Ascending aorta (tissue), 2 donors: ENCODE measurements around the gene ZNF566. TPM values are rescaled to one million over a fixed set of nuclear protein-coding genes. Genes with fewer than 3 reads are reported as not detected.

ENCODE experiments used
- DNase-seq, 2 donors: peaks; one replicate each; pipeline ENCODE4 v3.0.0-alpha.2; 2019; ENCODE audit warnings: low spot score in 2 of 2
- H3K27ac ChIP-seq, 2 donors: fragments of 200-600 bp; sonication (generic); one replicate each; pipeline ENCODE4 v1.5.1; 2016 to 2017; ENCODE audit warnings: mild to moderate bottlenecking in 1 of 2
- H3K27me3 ChIP-seq: fragments of 200-600 bp; sonication (generic); one replicate; pipeline ENCODE4 v1.5.1; 2017
- H3K36me3 ChIP-seq, 2 donors: fragments of 200-600 bp; sonication (generic); one replicate each; pipeline ENCODE4 v1.5.1; 2016
- H3K4me1 ChIP-seq, 2 donors: fragments of 200-600 bp; sonication (generic); one replicate each; pipeline ENCODE4 v1.5.1; 2016 to 2017; ENCODE audit warnings: mild to moderate bottlenecking in 1 of 2
- H3K4me3 ChIP-seq, 2 donors: fragments of 200-600 bp; sonication (generic); one replicate each; pipeline ENCODE4 v1.5.1; 2016 to 2017; ENCODE audit warnings: mild to moderate bottlenecking in 1 of 2
- H3K9me3 ChIP-seq, 2 donors: fragments of 200-600 bp; sonication (generic); one replicate each; pipeline ENCODE4 v1.5.1; 2016
- CTCF ChIP-seq, 3 experiments: fragments of 200-600 bp in 2 of 3; fragments of 450-650 bp in 1 of 3; sonication (generic) in 2 of 3; IDR thresholded peaks; one replicate each; pipeline ENCODE4 v1.5.1; 2016 to 2019; ENCODE audit warnings: antibody characterized with exemption in 3 of 3, mild to moderate bottlenecking in 1 of 3, moderate library complexity in 1 of 3
- intact Hi-C: fragments of 100-400 bp; cut with DNase I; formaldehyde crosslinking; loops from one replicate; pipeline ENCODE4 v1.15.1; 2023
- total RNA-seq: library from RNA; depleted of rRNA; stranded (reverse); fragments of >200 nt; gene quantifications from one replicate; pipeline ENCODE4 v1.1.0, GENCODE V29; 2016

Gene ZNF566
- total RNA-seq, 1 donor from 2014 or later, result 9.9 TPM

GRCh38 chr19:36488118-36488845 lies 1.1 kb downstream of the ZNF566 start:
- H3K4me1 ChIP-seq, result peaks cover 0 to 5% of the 10 kb centered on the region in 2 donors
- H3K36me3 ChIP-seq, result peaks cover 0 to 6% of the 10 kb centered on the region in 2 donors
- peaks cover 0 to 12% of the 10 kb centered on the region in 2 donors for H3K9me3 ChIP-seq
- peak overlapping the region; percentile 92 to 94 for H3K27ac ChIP-seq
- H3K4me3 ChIP-seq, result peak overlapping the region; percentile 71 to 72
- intact Hi-C loops, result loop anchor here (2.0 to 10.0 kb wide), 5 partner anchors 85 to 1716 kb away; partner anchors contain the start of genes ZFP14, ZNF146, ZNF529 and ZNF565
- DNase-seq, result no peak
- H3K27me3 ChIP-seq, result no peaks in the 10 kb centered on the region
- TF ChIP-seq CTCF (IDR thresholded peaks at IDR 0.05), result no peak

DNA sequence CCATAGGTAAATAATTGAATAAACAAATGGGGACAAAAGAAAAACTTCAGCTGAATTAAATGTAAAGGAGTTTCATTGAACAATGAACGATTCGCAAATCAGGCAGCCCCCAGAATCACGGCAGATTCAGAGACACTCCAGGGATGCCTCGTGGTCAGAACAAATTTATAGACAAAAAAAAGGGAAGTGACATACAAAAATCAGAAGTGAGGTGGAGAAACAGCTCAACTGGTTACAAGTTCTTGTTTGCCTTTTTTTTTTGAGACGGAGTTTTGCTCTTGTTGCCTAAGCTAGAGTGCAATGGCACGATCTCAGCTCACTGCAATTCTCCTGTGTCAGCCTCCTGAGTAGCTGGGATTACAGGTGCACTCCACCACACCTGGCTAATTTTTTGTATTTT lies 5.7 kb downstream of the ZNF566 start:
- Histone ChIP-seq H3K9me3 (peaks cover 0 to 41% of the 10 kb centered on the region in 2 donors), H3K4me1 (peaks cover 0 to 3% of the 10 kb centered on the region in 2 donors), H3K27me3 (no peaks in the 10 kb centered on the region), H3K36me3 (peaks cover 0 to 16% of the 10 kb centered on the region in 2 donors), H3K27ac (no peak overlapping the region), H3K4me3 (no peak overlapping the region)
- intact Hi-C loops, result loop anchor here (10.0 kb wide), 1 partner anchor 269 kb away; the partner anchor contains the start of genes ZNF146 and ZNF565
- no peak for DNase-seq
- TF ChIP-seq CTCF (IDR thresholded peaks at IDR 0.05), result no peak

DNA sequence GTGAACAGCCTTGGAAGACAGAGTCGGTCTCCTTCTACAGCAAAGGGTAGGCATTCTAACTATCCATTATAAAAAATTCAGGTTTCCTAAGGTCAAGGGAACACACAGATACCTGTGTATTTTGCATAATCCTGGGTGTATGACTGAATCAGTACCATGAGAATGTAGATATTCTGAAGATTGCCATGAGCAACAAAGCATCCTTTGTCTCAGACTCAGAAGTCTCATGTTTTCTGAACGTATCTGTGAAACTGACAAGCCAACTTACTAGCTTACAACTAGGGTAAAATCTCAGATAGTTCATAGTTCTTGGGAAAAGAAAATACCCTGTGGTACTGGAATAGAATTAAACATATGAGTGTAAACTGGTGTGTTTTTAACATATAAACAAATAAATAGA lies 6.5 kb downstream of the ZNF566 start:
- intact Hi-C loops, result loop anchor here (10.0 kb wide), 1 partner anchor 268 kb away; the partner anchor contains the start of genes ZNF146 and ZNF565
- no peak for TF ChIP-seq CTCF (IDR thresholded peaks at IDR 0.05)
- peaks cover 0 to 19% of the 10 kb centered on the region in 2 donors for H3K36me3 ChIP-seq

GRCh38 chr19:36460046-36460445 lies 29.3 kb downstream of the ZNF566 start:
- peaks cover 22 to 65% of the 10 kb centered on the region in 2 donors for H3K36me3 ChIP-seq
- TF ChIP-seq CTCF (IDR thresholded peaks at IDR 0.05), result no peak

More for the DNA sequence above, 6.5 kb downstream of the ZNF566 start:
- no peak overlapping the region for H3K4me3 ChIP-seq
- no peak overlapping the region for H3K27ac ChIP-seq
- H3K27me3 ChIP-seq, result no peaks in the 10 kb centered on the region
- no peak for DNase-seq
- H3K9me3 ChIP-seq, result peaks cover 0 to 41% of the 10 kb centered on the region in 2 donors
- no peaks in the 10 kb centered on the region for H3K4me1 ChIP-seq

DNA sequence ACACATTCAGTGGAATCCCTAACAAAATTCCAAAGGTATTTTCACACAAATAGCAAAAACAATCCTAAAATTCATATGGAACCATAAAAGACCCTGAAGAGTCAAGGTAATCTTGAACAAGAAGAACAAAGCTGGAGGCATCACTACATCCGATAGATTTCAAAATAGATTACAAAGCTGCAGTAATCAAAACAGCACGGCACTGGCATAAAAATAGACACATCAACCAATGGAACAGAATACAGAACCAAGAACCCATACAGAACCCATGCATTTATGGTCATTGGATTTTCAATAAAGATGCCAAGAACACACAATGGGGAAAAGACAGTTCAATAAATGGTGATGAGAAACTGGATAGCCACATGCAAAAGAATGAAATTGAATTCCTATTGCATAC lies 32.5 kb downstream of the ZNF566 start:
- Histone ChIP-seq H3K36me3 (peaks cover 43 to 69% of the 10 kb centered on the region in 2 donors), H3K27me3 (no peaks in the 10 kb centered on the region), H3K4me1 (no peaks in the 10 kb centered on the region), H3K4me3 (no peak overlapping the region), H3K27ac (no peak overlapping the region), H3K9me3 (peaks cover 33 to 96% of the 10 kb centered on the region in 2 donors)
- intact Hi-C loops, result no loop called here
- TF ChIP-seq CTCF (IDR thresholded peaks at IDR 0.05), result no peak
- no peak for DNase-seq

More at GRCh38 chr19:36460046-36460445, 29.3 kb downstream of the ZNF566 start:
- Histone ChIP-seq H3K27ac (no peak overlapping the region), H3K4me1 (no peaks in the 10 kb centered on the region), H3K27me3 (no peaks in the 10 kb centered on the region), H3K9me3 (peaks cover 23 to 84% of the 10 kb centered on the region in 2 donors), H3K4me3 (no peak overlapping the region)
- intact Hi-C loops, result no loop called here
- no peak for DNase-seq
